Ishikawa (cell line): Measurements from ENCODE around the gene TNFRSF1B.
A peak's percentile ranks its signal among the peaks of the same experiment; 100 is the strongest.

Experiments used
- CEBPB ChIP-seq: IDR thresholded peaks from 2 replicates; pipeline ENCODE4 v1.6.1; 2012
- CREB1 ChIP-seq: IDR thresholded peaks from 2 replicates; pipeline ENCODE4 v1.6.1; 2012; ENCODE audit warnings: low read depth
- EGR1 ChIP-seq: IDR thresholded peaks from 2 replicates; pipeline ENCODE4 v1.6.1; 2012
- EP300 ChIP-seq: IDR thresholded peaks from 2 replicates; pipeline ENCODE4 v1.6.1; 2012; ENCODE audit warnings: borderline replicate concordance
- FOXM1 ChIP-seq: IDR thresholded peaks from 2 replicates; pipeline ENCODE4 v1.6.1; 2012; ENCODE audit warnings: low read depth, borderline replicate concordance
- MAX ChIP-seq: IDR thresholded peaks from 2 replicates; pipeline ENCODE4 v1.6.1; 2012
- NFIC ChIP-seq: IDR thresholded peaks from 2 replicates; pipeline ENCODE4 v1.6.1; 2012
- RAD21 ChIP-seq: IDR thresholded peaks from 2 replicates; pipeline ENCODE4 v1.6.1; 2012; ENCODE audit warnings: low read depth
- REST ChIP-seq: IDR thresholded peaks from 2 replicates; pipeline ENCODE4 v1.6.1; 2012; ENCODE audit warnings: low read depth, mild to moderate bottlenecking
- TAF1 ChIP-seq: IDR thresholded peaks from 2 replicates; pipeline ENCODE4 v1.6.1; 2012; ENCODE audit warnings: low read depth, mild to moderate bottlenecking
- TCF12 ChIP-seq: IDR thresholded peaks from 2 replicates; pipeline ENCODE4 v1.6.1; 2012; ENCODE audit warnings: low read depth
- TEAD4 ChIP-seq: IDR thresholded peaks from 2 replicates; pipeline ENCODE4 v1.6.1; 2012
- USF1 ChIP-seq: IDR thresholded peaks from 2 replicates; pipeline ENCODE4 v1.6.1; 2012
- YY1 ChIP-seq: IDR thresholded peaks from 2 replicates; pipeline ENCODE4 v1.6.1; 2012; ENCODE audit warnings: low read depth
- ZBTB7A ChIP-seq: IDR thresholded peaks from 2 replicates; pipeline ENCODE4 v1.6.1; 2012; ENCODE audit warnings: low read depth

Gene TNFRSF1B

GRCh38 chr1:12158357-12159092 lies 8.3 kb upstream of the TNFRSF1B start:
- no peak for TF ChIP-seq ZBTB7A
- TF ChIP-seq MAX: no peak
- no peak for TF ChIP-seq YY1
- no peak for TF ChIP-seq NFIC
- TF ChIP-seq REST: no peak
- TF ChIP-seq TEAD4: no peak
- no peak for TF ChIP-seq EP300
- no peak for TF ChIP-seq TCF12
- TF ChIP-seq CEBPB: no peak
- no peak for TF ChIP-seq RAD21
- TF ChIP-seq TAF1: no peak
- no peak for TF ChIP-seq EGR1
- TF ChIP-seq USF1: no peak
- TF ChIP-seq FOXM1: no peak
- TF ChIP-seq CREB1: no peak

- TF ChIP-seq USF1 (no peak), EP300 (no peak), TAF1 (no peak), FOXM1 (no peak)
Measured at GRCh38 chr1:12159816-12160215, 7.0 kb upstream of the TNFRSF1B start.

- no peak for TF ChIP-seq MAX
- no peak for TF ChIP-seq YY1
- TF ChIP-seq NFIC: no peak
- TF ChIP-seq CEBPB: no peak
- TF ChIP-seq TEAD4: no peak
- no peak for TF ChIP-seq FOXM1
- no peak for TF ChIP-seq EP300
- TF ChIP-seq USF1: no peak
- no peak for TF ChIP-seq TAF1
- no peak for TF ChIP-seq ZBTB7A
- no peak for TF ChIP-seq TCF12
- TF ChIP-seq EGR1: no peak
- TF ChIP-seq RAD21: no peak
- no peak for TF ChIP-seq CREB1
- TF ChIP-seq REST: no peak
Measured at GRCh38 chr1:12161324-12161661, 5.5 kb upstream of the TNFRSF1B start.

GRCh38 chr1:12161662-12162458 lies 4.9 kb upstream of the TNFRSF1B start:
- TF ChIP-seq NFIC (peak; percentile 74), ZBTB7A (0 out of 2 replicates have a peak, but pooled peaks have one; percentile 1), YY1 (no peak), TCF12 (0 out of 2 replicates have a peak, but pooled peaks have one; percentile 23)

- TF ChIP-seq MAX: no peak
- no peak for TF ChIP-seq USF1
- no peak for TF ChIP-seq EGR1
- no peak for TF ChIP-seq NFIC
- TF ChIP-seq ZBTB7A: no peak
- TF ChIP-seq TCF12: no peak
- TF ChIP-seq REST: no peak
- TF ChIP-seq EP300: no peak
- no peak for TF ChIP-seq FOXM1
- TF ChIP-seq TAF1: no peak
- TF ChIP-seq RAD21: no peak
- TF ChIP-seq YY1: no peak
- no peak for TF ChIP-seq CREB1
- TF ChIP-seq TEAD4: no peak
- TF ChIP-seq CEBPB: no peak
Measured at GRCh38 chr1:12162459-12163137, 4.2 kb upstream of the TNFRSF1B start.
